Stimulated activated naive B cell treated with anti-CD40 and anti-IgM and Interleukin-4, amounts not matched to agents 10 μg/mL and 1 μg/mL and 100 μg/mL, for 72 hours (primary cell): ENCODE data around the gene NEURL2.
"Not testable (repeated sequence)": the region's sequence is repeated elsewhere in the genome, so short reads cannot be mapped to it uniquely, and the experiment has no call there.

Source experiments
- ATAC-seq, 2 donors: fragments of 150-1000 bp; cut with Tn5 transposase; replicated peaks; 2 replicates each; pipeline ENCODE4 v1.10.0; 2021; ENCODE audit warnings: moderate library complexity in 1 of 2
- DNase-seq: peaks from one replicate; pipeline ENCODE4 v3.0.0; 2021
- H3K27ac Mint-ChIP-seq: one replicate; pipeline ENCODE4 v1.8.0; 2022; ENCODE audit warnings: mild to moderate bottlenecking, mixed read lengths
- H3K27me3 Mint-ChIP-seq, 2 donors: one replicate each; pipeline ENCODE4 v1.8.0; 2022; ENCODE audit warnings: mixed read lengths in 2 of 2
- H3K36me3 Mint-ChIP-seq, 2 donors: one replicate each; pipeline ENCODE4 v1.8.0; 2022; ENCODE audit warnings: mixed read lengths in 2 of 2, mild to moderate bottlenecking in 1 of 2
- H3K4me1 Mint-ChIP-seq, 2 donors: one replicate each; pipeline ENCODE4 v1.8.0; 2022; ENCODE audit warnings: mixed read lengths in 2 of 2, mild to moderate bottlenecking in 1 of 2
- H3K4me3 Mint-ChIP-seq, 2 donors: one replicate each; pipeline ENCODE4 v1.8.0; 2022; ENCODE audit warnings: mild to moderate bottlenecking in 2 of 2, mixed read lengths in 2 of 2, moderate library complexity in 1 of 2
- H3K9me3 Mint-ChIP-seq, 2 donors: one replicate each; pipeline ENCODE4 v1.8.0; 2022; ENCODE audit warnings: mixed read lengths in 2 of 2, mild to moderate bottlenecking in 1 of 2

Gene NEURL2, protein sequence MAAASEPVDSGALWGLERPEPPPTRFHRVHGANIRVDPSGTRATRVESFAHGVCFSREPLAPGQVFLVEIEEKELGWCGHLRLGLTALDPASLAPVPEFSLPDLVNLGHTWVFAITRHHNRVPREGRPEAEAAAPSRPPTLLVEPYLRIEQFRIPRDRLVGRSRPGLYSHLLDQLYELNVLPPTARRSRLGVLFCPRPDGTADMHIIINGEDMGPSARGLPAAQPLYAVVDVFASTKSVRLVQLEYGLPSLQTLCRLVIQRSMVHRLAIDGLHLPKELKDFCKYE

DNA sequence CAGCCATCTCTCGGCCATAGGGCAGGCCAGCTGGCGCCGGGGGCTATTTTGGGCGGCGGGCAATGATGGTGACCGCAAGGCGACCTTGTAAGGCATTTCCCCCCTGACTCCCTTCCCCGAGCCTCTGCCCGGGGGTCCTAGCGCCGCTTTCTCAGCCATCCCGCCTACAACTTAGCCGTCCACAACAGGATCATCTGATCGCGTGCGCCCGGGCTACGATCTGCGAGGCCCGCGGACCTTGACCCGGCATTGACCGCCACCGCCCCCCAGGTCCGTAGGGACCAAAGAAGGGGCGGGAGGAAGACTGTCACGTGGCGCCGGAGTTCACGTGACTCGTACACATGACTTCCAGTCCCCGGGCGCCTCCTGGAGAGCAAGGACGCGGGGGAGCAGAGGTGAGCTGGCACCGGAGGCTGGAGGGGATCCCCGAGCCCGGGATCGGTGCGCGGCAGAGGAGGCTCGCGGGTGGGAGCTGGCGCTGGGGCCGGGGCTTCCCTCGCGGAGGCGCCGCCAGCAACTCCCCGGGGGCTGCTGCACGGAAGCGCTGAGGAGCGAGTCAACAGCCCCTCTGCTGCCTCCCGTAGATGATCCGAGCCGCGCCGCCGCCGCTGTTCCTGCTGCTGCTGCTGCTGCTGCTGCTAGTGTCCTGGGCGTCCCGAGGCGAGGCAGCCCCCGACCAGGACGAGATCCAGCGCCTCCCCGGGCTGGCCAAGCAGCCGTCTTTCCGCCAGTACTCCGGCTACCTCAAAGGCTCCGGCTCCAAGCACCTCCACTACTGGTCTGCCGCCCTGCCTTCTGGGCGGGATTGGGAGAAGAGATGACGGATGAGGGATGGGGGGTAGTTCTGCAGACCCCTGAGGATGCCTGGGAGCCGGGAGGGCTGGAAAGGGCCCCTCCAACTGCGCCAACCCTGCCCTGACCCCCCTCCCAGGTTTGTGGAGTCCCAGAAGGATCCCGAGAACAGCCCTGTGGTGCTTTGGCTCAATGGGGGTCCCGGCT, at the start of gene NEURL2, which contains the start of gene CTSA:
Gene NEURL2, minus strand, starts transcription at position 224 of the 999 bp plus-strand sequence. Its CDS starts 217 bp downstream, at position 7.
Gene CTSA, plus strand, starts transcription at position 351 of the 999 bp plus-strand sequence. Its CDS starts 234 bp downstream, at position 585.
- Mint-ChIP-seq H3K27me3 (no peaks in the 10 kb centered on the region), H3K9me3 (no peaks in the 10 kb centered on the region), H3K27ac (peak within 1 kb of the TSS; percentile 97), H3K4me3 (peak within 1 kb of the TSS; percentile 92 to 94), H3K4me1 (peaks cover 23 to 41% of the 10 kb centered on the region in 2 donors), H3K36me3 (peaks cover 30 to 44% of the 10 kb centered on the region in 2 donors)
- DNase-seq (peak; percentile 89), ATAC-seq (peak; percentile 85 to 89)

GRCh38 chr20:45940469-45940868, 49.5 kb upstream of the NEURL2 start:
- no peaks in the 10 kb centered on the region for H3K27me3 Mint-ChIP-seq
- DNase-seq = no peak
- H3K9me3 Mint-ChIP-seq = no peaks in the 10 kb centered on the region
- no peak overlapping the region for H3K27ac Mint-ChIP-seq
- H3K4me3 Mint-ChIP-seq = no peak overlapping the region
- peaks cover 37 to 40% of the 10 kb centered on the region in 2 donors for H3K36me3 Mint-ChIP-seq
- ATAC-seq = no peak
- H3K4me1 Mint-ChIP-seq = peaks cover 17 to 27% of the 10 kb centered on the region in 2 donors

DNA sequence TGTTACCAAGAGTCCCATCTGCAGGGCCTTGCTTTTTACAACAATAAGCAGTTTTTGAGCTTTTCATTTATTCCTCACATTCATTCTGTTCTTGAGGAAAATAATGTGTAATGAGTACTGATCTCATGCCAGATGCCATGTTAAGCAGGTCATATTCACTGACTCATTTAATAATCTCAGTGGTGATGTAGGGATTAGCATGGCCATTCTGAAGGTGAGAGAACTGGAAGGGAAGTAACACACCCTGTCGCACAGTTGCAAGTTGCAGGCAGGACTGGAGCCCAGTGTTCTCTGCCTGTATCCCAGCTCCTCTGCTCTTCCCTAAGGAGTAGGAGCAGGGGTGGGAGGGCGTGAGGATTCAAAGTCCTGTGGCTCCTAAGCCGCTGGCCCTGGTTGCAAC, 49.0 kb upstream of the NEURL2 start:
- DNase-seq (no peak), ATAC-seq (no peak)
- Mint-ChIP-seq H3K27me3 (no peaks in the 10 kb centered on the region), H3K9me3 (no peaks in the 10 kb centered on the region), H3K4me1 (peaks cover 17 to 28% of the 10 kb centered on the region in 2 donors), H3K4me3 (no peak overlapping the region), H3K27ac (no peak overlapping the region), H3K36me3 (peaks cover 37 to 41% of the 10 kb centered on the region in 2 donors)

GRCh38 chr20:45938727-45939438, 47.9 kb upstream of the NEURL2 start:
- Mint-ChIP-seq H3K4me3 (no peak overlapping the region), H3K4me1 (peaks cover 12 to 28% of the 10 kb centered on the region in 2 donors), H3K27me3 (no peaks in the 10 kb centered on the region), H3K27ac (no peak overlapping the region), H3K36me3 (peaks cover 29 to 30% of the 10 kb centered on the region in 2 donors), H3K9me3 (no peaks in the 10 kb centered on the region)
- DNase-seq = no peak
- no peak for ATAC-seq

DNA sequence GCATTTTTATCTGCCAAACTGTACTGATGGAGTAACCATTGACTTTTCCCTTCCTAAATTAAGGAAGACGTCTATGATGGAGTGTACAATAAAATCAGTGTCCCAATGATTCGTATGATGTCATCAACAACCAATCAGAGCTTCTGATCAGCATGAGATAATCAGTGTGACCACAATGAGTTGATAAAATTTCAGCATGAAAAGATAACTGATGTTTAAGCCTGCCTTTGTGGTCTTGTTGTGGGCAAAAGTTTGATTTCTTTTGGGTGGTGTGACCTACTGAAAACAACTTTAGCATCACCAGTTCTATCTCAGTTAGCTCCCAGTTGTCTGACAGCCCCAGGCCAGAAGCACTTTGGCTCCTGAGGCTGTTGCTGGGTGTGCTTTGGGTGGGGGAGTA, 46.8 kb upstream of the NEURL2 start:
- H3K4me3 Mint-ChIP-seq = no peak overlapping the region
- no peak for DNase-seq
- peak overlapping the region; percentile 62 for H3K27ac Mint-ChIP-seq
- H3K27me3 Mint-ChIP-seq = no peaks in the 10 kb centered on the region
- H3K4me1 Mint-ChIP-seq = peaks cover 12 to 34% of the 10 kb centered on the region in 2 donors
- no peak for ATAC-seq
- H3K36me3 Mint-ChIP-seq = peaks cover 22 to 27% of the 10 kb centered on the region in 2 donors
- H3K9me3 Mint-ChIP-seq = no peaks in the 10 kb centered on the region

DNA sequence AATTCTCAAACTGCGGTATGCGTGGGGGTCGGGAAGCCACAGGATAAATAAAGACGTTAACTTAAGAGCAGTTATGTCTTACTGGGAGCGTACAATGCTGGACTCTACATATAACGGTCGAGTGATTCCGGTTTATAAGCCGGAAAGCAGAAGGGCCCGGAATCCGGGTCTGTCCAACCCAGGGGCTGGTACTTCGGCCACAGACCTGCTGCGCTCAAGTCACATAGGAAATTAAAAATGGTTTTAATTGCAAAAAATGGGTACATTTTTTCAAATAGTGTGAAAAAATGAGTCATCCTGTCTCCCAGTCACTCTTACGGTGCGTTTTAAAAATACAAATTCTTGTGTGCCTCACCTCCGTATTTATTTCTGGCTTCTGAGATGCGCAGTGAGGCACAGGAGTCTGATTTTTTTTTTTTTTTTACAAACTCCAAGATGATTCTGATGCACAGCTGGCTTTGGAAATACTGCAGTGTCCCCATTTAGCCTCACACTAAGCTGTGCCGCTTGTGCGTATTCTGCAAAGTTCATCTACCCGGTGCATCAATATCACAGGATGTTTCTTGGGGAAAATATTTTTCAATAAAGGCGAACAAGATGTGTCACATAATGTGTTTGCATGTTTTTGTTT, 44.5 kb upstream of the NEURL2 start:
- no peak for ATAC-seq
- H3K36me3 Mint-ChIP-seq = peaks cover 22 to 27% of the 10 kb centered on the region in 2 donors
- no peaks in the 10 kb centered on the region for H3K9me3 Mint-ChIP-seq
- H3K4me3 Mint-ChIP-seq = peak overlapping the region; percentile 91 to 95
- H3K27ac Mint-ChIP-seq = peak overlapping the region; percentile 94
- no peak for DNase-seq
- H3K27me3 Mint-ChIP-seq = no peaks in the 10 kb centered on the region
- peaks cover 12 to 34% of the 10 kb centered on the region in 2 donors for H3K4me1 Mint-ChIP-seq

DNA sequence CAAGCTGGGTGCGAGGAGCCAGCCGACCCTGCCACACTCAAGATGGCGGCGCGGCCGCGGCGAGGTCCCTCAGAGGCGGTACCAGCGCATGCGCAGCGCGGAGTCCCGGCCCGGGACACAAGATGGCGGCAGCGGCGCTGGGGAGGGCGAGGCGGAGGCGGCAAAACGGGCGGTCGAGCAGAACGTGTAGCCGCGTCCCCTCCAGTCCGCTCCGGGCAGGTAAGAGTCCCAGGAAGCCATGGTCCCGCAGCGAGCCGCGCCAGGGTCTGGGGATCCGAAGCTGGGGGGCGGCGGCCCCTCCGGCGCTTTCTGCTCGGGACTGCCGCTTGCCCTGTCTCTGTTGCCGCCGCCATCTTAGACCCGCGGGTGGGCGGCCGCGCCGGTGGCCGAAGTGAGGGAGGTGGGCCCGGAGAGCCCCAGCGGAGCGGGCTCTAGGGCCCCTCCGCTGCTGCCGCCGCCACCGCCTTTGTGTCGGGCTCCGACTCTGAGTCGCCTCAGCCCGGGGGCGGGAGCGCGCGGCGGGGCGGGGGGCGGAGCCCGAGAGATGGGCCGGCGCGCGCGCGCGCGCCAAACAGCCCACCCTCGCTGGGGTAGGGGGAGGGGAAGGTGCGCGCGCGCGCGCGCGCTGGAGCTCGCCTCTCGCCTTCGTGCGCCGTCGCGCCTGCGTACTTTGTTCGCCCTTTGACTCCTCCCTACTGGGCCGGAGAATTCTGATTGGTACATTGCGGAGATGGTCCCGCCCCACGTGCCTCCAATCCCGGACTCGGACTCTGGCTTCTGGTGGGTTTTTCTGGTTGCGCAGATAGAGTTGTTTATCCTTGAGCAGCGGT, 43.8 kb upstream of the NEURL2 start, which contains the start of gene PCIF1:
Gene PCIF1, plus strand, starts transcription at position 98 of the 830 bp plus-strand sequence. CDS start 4,317 bp downstream, outside the sequence.
- no peaks in the 10 kb centered on the region for H3K27me3 Mint-ChIP-seq
- peak within 1 kb of the TSS; percentile 95 to 97 for H3K4me3 Mint-ChIP-seq
- peaks cover 12 to 34% of the 10 kb centered on the region in 2 donors for H3K4me1 Mint-ChIP-seq
- H3K27ac Mint-ChIP-seq = peak within 1 kb of the TSS; percentile 99
- DNase-seq (peak; percentile 97), ATAC-seq (peak; percentile 79 to 85)
- peaks cover 20 to 26% of the 10 kb centered on the region in 2 donors for H3K36me3 Mint-ChIP-seq
- H3K9me3 Mint-ChIP-seq = no peaks in the 10 kb centered on the region

GRCh38 chr20:45934046-45934585, 43.1 kb upstream of the NEURL2 start:
- peak overlapping the region; percentile 99 for H3K27ac Mint-ChIP-seq
- H3K36me3 Mint-ChIP-seq = peaks cover 13 to 20% of the 10 kb centered on the region in 2 donors
- H3K4me1 Mint-ChIP-seq = peaks cover 10 to 34% of the 10 kb centered on the region in 2 donors
- H3K27me3 Mint-ChIP-seq = no peaks in the 10 kb centered on the region
- peak; percentile 38 to 45 for ATAC-seq
- peak overlapping the region; percentile 95 to 97 for H3K4me3 Mint-ChIP-seq
- DNase-seq = peak; percentile 49
- no peaks in the 10 kb centered on the region for H3K9me3 Mint-ChIP-seq

DNA sequence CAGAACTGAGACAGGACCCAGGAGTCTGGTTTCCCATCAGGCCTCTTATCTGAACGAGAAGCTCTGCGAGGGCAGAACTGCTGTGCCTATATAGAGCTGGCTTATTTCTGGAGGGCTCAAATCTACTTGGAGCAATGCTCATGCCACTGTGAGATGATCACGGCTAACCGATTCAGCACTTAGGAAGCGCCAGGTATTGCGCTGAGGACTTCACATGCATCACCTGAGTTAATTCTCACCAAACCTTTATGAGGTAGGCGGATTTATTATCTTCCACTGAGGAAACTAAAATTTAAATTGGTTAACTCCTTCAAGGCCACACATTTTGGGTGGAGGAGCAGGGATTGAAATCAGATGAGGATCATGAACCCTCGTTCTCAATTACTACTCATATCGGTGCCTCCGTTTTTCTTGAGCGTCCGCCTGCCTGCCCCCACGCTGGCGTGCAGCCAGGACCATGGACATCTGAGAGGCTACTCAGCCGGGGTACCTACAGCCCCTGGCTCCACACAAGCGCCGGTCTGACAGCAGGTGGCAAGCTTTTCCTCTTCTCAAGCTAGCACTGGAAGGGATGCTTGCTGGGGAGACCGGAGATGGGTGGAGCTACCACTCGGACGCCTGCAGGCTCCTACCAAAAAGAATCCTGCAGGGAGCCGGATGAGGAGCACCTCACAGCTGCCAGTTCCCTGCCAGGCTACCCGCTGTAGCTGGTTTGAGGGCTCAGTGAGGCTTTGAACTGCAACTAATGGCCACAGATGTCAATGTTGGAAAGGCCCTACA, 42.4 kb upstream of the NEURL2 start:
- DNase-seq (peak; percentile 44), ATAC-seq (peak; percentile 15 to 18)
- Mint-ChIP-seq H3K27me3 (no peaks in the 10 kb centered on the region), H3K27ac (peak overlapping the region; percentile 99), H3K4me3 (peak overlapping the region; percentile 95 to 97), H3K9me3 (no peaks in the 10 kb centered on the region), H3K4me1 (peaks cover 9 to 30% of the 10 kb centered on the region in 2 donors), H3K36me3 (peaks cover 9 to 16% of the 10 kb centered on the region in 2 donors)

- not testable (repeated sequence) for H3K36me3 Mint-ChIP-seq, H3K9me3 Mint-ChIP-seq, H3K27ac Mint-ChIP-seq, DNase-seq, H3K4me3 Mint-ChIP-seq, H3K27me3 Mint-ChIP-seq, ATAC-seq
- H3K4me1 Mint-ChIP-seq = peaks cover 0 to 13% of the 10 kb centered on the region in 2 donors
These were observed 40.7 kb upstream of the NEURL2 start for GRCh38 chr20:45931680-45932079.

DNA sequence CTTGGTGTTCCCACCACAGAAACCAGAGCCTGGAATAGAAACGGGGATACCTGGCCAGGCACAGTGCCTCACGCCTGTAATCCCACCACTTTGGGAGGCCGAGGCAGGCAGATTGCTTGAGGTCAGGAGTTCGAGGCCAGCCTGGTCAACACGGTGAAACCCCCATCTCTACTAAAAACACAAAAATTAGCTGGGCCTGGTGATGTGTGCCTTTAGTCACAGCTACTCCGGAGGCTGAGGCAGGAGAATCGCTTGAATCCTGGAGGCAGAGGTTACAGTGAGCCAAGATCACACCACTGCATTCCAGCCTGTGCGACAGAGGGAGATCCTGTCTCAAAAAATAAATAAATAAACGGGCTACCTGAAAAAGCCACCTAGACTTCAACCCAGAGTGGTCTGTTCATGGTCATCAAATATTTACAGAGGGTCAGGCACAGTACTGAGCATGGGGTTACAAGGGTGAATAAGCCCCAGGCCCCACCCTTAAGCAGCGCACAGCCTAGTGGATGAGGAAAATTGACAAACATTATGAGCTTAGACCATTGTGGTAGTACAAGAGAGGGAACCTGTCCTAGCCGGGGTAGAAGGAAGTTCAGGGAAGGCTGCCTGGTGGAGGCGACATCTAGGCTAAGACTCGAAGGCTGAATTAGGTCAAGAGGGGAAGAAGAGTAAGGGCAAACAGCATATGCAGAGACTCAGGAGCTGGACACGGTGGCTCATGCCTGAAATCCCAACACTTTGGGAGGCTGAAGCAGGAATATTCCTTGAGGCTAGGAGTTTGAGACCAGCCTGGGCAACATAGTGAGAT, 36.3 kb upstream of the NEURL2 start:
- no peak overlapping the region for H3K27ac Mint-ChIP-seq
- ATAC-seq (no peak), DNase-seq (no peak)
- H3K4me3 Mint-ChIP-seq = no peak overlapping the region
- H3K4me1 Mint-ChIP-seq = peaks cover 0 to 2% of the 10 kb centered on the region in 2 donors
- no peaks in the 10 kb centered on the region for H3K9me3 Mint-ChIP-seq
- H3K36me3 Mint-ChIP-seq = no peaks in the 10 kb centered on the region
- H3K27me3 Mint-ChIP-seq = no peaks in the 10 kb centered on the region
